Fibroblast of upper back skin (primary cell): ENCODE results near the gene TTC38.

Experiments used
- DNase-seq: peaks from one replicate; pipeline ENCODE4 v3.0.0-alpha.2; 2013

The TTC38 gene

GRCh38 chr22:46335201-46336118 lies 67.7 kb downstream of the TTC38 start, which contains the start of gene TRMU:
Gene TRMU, plus strand, starts transcription at chr22:46335714. Its CDS starts 51 bp downstream, at chr22:46335765.
- DNase-seq = peak; percentile 81

DNA sequence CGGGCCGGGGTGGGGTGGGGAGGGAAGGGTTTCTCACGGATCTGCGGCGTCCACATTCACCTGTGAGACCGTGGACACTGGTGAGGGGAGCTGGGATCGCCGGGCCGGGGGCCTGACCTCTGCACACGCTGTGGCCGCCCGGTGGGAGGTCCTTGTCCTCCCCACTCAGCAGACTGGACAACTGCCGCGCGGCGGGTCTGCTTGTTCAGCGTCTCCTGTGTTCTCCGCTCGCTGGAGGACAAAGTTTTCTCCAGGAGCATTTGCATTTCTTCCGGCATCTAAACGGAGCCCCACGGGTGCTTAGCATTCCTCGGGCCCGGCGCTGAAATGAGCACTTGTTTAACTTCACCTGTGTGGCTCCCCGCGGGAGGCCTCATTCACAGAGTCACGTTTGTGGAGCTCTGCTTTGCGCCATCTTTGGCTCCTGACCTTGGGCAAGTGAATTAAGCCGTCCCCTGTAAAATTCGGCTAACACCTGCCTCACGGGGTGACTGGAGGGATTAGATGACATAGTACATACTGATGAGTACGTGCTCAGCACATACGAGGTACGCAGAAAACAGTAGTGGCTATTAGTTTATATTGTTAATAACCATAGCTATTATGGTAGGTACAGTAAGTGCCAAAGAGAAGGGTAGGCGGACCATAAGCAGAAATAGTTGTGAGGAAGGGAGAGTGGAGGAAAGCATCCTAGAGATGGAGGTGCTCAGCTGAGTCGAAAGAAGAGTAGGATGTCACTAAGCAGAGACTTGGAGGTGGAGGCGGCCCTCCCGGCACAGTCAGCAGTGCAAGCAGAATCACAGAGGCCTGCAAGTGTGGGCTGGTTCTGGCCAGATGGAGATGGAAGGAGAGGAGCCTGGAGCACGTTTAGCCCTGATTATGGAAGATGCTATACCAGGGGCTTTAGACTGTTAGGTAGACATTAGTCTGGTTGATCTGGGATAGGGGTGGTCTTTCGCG lies 68.6 kb downstream of the TTC38 start:
- no peak for DNase-seq

DNA sequence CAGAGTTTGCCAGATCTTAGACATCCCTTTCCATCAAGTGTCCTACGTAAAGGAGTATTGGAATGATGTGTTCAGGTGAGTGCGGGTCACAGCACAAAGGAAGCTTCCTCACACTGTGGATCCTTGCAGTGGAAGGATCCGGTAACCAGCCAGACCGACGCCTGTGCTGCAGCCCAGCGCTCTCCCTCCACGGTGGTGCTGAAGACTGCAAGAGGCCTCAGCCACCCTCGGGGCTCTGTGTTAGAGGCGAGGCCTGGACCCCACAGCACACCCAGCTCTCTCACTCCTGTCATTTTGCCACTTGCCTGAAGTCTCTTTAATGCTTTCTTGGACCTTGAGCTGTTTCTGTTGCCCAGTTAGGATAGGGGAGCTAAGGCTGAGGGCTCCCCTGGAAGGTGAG lies 70.1 kb downstream of the TTC38 start:
- DNase-seq = no peak

GRCh38 chr22:46338636-46339035 lies 70.8 kb downstream of the TTC38 start:
- no peak for DNase-seq

GRCh38 chr22:46339956-46340355 lies 72.1 kb downstream of the TTC38 start:
- no peak for DNase-seq

GRCh38 chr22:46340676-46341075 lies 72.9 kb downstream of the TTC38 start:
- no peak for DNase-seq
